GM12872 (cell line): ENCODE measurements around the gene TMEM141.

Experiments used
- TF ChIP-seq, protein P1 (sequence below): IDR thresholded peaks from 3 replicates; pipeline ENCODE4 v1.5.1; 2011; ENCODE audit warnings: low read depth, mild to moderate bottlenecking, low read length, moderate library complexity; ENCODE audit not compliant: insufficient read depth

Gene TMEM141

DNA sequence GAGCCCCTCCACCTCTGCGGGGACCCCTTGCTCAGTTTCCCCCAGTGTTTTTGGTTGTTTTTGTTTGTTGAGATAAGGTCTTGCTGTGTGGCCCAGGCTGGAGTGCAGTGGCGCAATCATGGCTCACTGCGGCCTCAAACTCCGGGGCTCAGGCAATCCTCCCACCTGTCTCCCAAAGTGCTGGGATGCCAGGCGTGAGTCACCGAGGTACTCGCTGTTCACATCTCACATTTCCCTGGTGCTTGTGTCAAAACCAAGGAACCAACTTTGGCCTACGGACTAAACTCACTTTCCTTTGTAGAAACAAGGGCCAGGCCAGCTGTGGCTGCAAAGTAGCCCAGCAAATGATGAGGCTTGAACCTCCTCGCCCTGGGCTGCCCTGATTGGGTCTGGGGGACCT is 41.4 kb downstream of the TMEM141 start:
- TF ChIP-seq, protein P1, sequence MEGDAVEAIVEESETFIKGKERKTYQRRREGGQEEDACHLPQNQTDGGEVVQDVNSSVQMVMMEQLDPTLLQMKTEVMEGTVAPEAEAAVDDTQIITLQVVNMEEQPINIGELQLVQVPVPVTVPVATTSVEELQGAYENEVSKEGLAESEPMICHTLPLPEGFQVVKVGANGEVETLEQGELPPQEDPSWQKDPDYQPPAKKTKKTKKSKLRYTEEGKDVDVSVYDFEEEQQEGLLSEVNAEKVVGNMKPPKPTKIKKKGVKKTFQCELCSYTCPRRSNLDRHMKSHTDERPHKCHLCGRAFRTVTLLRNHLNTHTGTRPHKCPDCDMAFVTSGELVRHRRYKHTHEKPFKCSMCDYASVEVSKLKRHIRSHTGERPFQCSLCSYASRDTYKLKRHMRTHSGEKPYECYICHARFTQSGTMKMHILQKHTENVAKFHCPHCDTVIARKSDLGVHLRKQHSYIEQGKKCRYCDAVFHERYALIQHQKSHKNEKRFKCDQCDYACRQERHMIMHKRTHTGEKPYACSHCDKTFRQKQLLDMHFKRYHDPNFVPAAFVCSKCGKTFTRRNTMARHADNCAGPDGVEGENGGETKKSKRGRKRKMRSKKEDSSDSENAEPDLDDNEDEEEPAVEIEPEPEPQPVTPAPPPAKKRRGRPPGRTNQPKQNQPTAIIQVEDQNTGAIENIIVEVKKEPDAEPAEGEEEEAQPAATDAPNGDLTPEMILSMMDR: no peak

DNA sequence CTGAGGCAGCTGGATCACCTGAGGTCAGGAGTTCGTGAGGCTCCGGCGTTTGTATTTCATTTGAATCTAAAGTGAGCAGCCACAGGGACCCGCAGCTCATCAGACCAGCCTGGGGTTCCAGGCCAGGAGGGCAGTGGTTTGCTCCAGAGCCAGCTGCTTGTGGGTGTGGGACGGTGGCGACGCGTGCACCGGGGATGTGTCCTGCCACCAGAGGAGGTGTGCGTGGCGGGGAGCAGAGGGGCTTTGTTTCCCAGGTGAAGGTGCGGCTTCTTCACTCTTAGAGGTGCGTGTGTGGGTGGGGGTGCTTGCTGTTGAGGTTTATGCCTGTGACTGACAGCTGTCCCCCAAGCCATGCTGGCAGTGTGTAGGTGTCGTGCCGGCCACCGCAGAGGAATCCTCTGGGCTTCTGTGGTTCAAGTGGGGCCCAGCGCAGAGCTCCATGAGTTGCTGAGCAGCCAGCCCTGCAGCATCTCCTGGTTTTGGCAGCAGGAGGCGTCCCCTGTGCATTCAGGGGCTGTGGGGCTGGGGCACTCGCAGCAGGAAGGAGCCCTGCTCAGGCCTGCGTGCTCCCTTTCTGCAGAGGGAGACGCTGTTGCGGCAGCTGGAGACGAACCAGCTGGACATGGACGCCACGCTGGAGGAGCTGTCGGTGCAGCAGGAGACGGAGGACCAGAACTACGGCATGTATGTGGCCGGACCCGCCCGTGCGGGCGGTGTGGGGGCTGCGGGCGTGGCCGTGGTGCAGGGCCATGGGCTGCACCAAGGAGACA is 44.2 kb downstream of the TMEM141 start:
- TF ChIP-seq, protein P1: no peak

DNA sequence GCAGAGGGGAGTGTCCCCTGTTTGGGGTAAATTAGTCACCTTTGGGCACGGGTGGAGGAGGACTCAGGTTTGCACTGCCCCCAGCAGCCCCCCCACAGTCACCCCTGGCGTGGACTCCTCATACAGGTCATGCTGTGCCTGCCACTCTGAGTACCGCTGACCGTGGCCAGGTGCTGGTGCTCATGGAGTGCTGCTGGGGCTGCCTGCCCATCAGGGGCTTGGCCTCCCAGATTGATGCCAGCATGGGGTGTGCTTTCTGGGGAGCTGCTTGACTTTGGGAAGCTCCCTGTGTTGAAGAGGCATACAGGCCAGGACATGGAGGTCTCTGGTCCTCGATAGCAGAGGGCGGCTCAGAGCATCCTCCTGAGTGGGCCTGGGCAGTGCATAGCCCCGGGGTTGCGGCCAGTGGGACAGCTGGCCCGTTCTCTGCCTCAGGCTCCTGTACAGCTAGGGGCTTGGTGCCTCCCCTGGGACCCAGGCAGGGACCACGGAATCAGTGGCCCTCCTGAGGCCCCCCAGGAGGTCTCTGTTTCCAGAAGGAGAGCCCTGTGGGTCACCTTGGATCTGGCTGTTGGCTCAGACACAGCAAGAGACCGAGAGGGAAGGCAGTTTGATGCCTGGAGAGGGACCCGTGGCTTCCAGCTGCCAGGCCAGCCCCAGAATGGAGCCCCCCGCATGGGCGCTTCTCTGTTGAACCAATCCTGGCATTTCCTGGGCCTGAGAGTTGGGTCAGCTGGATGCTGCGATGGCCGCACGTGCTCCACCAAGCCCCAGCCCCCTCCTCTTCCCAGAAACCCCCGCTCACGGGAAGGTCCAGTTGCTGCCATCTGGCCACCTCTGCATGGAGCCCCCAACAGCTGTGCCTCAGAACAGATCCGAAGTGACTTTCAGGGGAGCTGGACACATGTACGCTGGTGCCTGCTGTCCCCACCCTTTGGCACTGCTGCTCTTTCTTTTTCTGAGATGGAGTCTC is 45.1 kb downstream of the TMEM141 start:
- TF ChIP-seq, protein P1: no peak

DNA sequence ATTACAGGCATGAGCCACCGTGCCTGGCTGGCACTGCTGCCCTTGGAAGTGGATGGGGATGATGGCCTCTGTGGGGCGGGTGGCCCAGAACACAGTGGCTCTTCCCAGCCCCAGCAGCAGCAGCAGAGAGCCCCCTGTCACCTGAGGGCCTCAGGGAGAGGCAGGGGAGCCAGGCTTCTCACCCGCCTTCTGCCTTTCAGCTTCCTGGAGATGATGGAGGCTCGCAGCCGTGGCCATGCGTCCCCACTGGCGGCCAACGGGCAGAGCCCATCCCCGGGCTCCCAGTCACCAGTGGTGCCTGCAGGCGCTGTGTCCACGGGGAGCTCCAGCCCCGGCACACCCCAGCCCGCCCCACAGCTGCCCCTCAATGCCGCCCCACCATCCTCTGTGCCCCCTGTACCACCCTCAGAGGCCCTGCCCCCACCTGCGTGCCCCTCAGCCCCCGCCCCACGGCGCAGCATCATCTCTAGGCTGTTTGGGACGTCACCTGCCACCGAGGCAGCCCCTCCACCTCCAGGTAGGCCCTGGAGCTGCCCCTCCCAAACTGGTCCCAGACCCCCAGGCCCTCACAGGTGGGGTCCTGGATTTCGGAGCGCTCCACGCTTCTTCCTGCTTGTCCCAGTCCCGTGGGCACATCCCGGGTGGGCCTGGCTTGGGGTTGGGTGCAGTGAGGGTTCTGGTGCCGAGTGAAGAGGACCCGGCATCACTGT is 46.2 kb downstream of the TMEM141 start:
- TF ChIP-seq, protein P1: no peak

DNA sequence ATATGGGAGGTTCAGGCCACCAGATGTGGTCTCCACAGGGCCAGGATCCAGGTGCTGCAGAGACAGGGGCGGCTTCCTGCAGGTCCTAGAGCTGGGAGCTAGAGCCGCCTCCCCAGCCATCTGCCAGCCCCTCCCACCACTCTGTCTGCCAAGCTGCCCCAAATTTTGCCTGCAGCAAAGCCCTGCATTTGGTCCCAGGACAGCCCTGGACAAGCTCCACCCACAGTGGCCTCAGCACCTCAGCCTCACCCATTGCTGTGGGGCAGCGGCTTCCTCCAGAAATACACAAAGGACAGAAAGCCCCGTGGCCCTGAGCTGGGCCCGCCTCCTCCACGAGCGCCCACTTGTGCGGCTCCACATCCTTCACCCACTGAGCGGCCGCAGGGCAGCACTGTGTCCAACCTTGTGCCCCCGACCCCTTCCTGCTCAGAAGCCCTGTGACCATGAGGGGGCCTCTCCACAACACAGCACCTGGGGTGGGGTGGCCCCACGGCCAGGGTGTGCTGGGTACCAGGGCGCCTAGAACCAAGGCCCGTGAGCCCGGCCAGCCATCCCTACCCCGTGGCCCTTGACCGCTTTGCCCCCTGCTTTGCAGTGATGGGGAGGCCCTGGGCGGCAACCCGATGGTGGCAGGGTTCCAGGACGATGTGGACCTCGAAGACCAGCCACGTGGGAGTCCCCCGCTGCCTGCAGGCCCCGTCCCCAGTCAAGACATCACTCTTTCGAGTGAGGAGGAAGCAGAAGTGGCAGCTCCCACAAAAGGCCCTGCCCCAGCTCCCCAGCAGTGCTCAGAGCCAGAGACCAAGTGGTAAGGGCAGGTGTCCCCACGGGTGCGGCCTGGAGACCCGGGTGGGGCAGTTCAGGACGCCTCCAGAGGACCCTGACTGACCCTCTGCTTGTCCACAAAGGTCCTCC is 47.4 kb downstream of the TMEM141 start:
- TF ChIP-seq, protein P1: no peak

DNA sequence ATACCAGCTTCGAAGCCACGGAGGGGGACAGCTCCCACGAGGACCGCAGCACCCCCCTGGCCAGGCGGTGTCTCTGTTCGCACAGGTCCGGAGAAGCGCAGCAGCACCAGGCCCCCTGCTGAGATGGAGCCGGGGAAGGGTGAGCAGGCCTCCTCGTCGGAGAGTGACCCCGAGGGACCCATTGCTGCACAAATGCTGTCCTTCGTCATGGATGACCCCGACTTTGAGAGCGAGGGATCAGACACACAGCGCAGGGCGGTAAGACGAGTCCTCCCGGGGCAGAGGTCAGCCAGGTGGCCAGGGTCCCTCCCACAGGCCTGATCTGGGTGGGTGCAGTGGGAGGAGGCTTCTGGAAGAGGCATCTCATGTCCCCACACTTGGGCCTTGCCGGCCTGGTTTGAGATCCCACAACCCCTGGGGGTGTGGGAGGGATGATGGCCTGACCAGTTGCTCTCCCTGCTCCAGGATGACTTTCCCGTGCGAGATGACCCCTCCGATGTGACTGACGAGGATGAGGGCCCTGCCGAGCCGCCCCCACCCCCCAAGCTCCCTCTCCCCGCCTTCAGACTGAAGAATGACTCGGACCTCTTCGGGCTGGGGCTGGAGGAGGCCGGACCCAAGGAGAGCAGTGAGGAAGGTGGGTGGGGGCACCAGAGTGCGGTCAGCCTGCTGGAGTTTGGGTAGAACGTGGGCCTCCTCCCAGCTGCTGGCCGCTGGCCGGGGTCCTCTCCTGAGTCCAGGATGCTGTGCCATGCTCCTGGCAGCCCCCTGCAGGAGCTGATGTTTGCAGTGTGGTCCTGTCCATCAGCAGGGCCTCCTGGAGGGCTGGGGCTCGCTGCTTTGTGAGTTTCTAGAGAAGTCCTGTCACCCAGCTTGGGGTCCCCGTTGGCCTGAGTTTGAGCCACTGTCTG is 48.3 kb downstream of the TMEM141 start:
- TF ChIP-seq, protein P1: no peak
